Measurements from ENCODE around the gene VSX1. TPM values are rescaled to one million over a fixed set of nuclear protein-coding genes. Genes with fewer than 3 reads are reported as not detected.

VSX1 gene
- total and polyA plus RNA-seq, 2 of the 4 experiments (the other 2 are of a cell fraction): not detected

DNA sequence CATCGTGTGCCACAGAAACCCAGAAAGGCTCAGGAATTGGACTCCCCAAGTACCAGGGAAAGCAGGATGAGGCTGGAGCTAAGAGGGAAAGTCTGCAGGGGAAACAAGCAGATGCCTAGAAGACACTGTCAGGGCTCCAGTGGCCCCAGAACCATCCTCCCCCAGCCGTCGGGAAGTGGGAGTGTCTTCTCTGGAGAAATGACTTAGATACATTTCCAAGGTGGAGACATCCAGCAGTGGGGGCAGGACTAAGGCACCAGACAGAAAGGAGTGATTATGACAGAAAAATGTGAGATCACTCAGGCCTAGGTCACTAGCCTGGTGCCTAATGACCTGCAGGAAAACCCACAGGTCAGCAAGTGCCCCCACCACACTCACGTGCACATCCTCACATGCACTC, 36.0 kb upstream of the VSX1 start:
- Histone ChIP-seq H2BK120ac (ENCODE audit: low read depth, low read length) (no peak overlapping the region), H3K9me1 (ENCODE audit: insufficient read depth, low read length) (0 out of 2 replicates have a peak, but pooled peaks cover 5% of the 10 kb centered on the region), H4K8ac (ENCODE audit: low read depth in 2 of 2, low read length in 2 of 2) (no peak overlapping the region), H2BK15ac (ENCODE audit: low read depth, low read length) (no peak overlapping the region), H2AK5ac (ENCODE audit: low read depth, low read length) (no peak overlapping the region), H3K36me3 (ENCODE audit: control insufficient read depth, insufficient read depth, low read length) (no peaks in the 10 kb centered on the region), H3K27me3 (ENCODE audit: control insufficient read depth, insufficient read depth, low read length) (peaks cover 24% of the 10 kb centered on the region), H2BK5ac (ENCODE audit: low read depth, low read length, poor library complexity, severe bottlenecking) (no peak overlapping the region), H3K56ac (ENCODE audit: extremely low read depth, insufficient read depth, low read length) (no peak overlapping the region), H3K4me2 (ENCODE audit: low read depth, low read length) (no peak overlapping the region), H2AFZ (replicated peaks; ENCODE audit: low read length, poor library complexity) (no peak overlapping the region), H3K23ac (ENCODE audit: low read depth, low read length) (no peak overlapping the region), H3K18ac (ENCODE audit: low read depth, low read length) (no peak overlapping the region), H3K4me3 (ENCODE audit: insufficient read depth, low read depth, low read length) (no peak overlapping the region), H3K9ac (ENCODE audit: low read depth, low read length) (no peak overlapping the region), H2AK9ac (replicated peaks; ENCODE audit: low read depth, low read length, poor library complexity) (no peak overlapping the region), H3K27ac (ENCODE audit: insufficient read depth, low read length) (no peak overlapping the region), H3K4me1 (ENCODE audit: control insufficient read depth, insufficient read depth, low read length) (no peaks in the 10 kb centered on the region), H4K5ac (ENCODE audit: low read depth, low read length) (no peak overlapping the region), H4K91ac (ENCODE audit: insufficient read depth, low read depth, low read length) (no peak overlapping the region), H3K79me1 (ENCODE audit: low read depth in 1 of 2, low read length in 2 of 2) (no peaks in the 10 kb centered on the region), H4K20me1 (ENCODE audit: insufficient read depth, low read length) (no peaks in the 10 kb centered on the region), H3K14ac (replicated peaks; ENCODE audit: low read depth, low read length) (no peak overlapping the region), H2BK20ac (ENCODE audit: low read depth, low read length) (no peak overlapping the region), H3K4ac (ENCODE audit: low read depth, low read length) (no peak overlapping the region), H3K9me3 (ENCODE audit: control insufficient read depth, insufficient read depth, low read length) (no peaks in the 10 kb centered on the region)
- WGBS, 2 experiments (ENCODE audit: extremely low coverage in 2 of 2, insufficient read length in 1 of 2): 45% methylated on average over 2 of the region's 4 CpGs; no CpG with 5 or more reads in 1 of the 2 experiments
- no TSS peak for BruUV-seq (replicated peaks)
- in situ Hi-C loops (cut with MboI; ENCODE audit: low sequenced_read_pairs) (no loop called here), intact Hi-C loops (cut with micrococcal nuclease) (no loop called here), dilution Hi-C loops (cut with HindIII; ENCODE audit: low sequenced_read_pairs, unreplicated experiment) (no loop called here)
- ATAC-seq (ENCODE audit: low read depth) (no peak), DNase-seq (no peak)
- no peak for TF ChIP-seq POLR2A (IDR thresholded peaks at IDR 0.05; ENCODE audit: low read depth, low read length)
- CTCF ChIA-PET: no interaction called here
- POLR2A ChIA-PET (ENCODE audit: unreplicated experiment): no interaction called here

All from IMR-90 (cell line).